ENCODE data around the gene TDRD3.
"Not testable (repeated sequence)": the region's sequence is repeated elsewhere in the genome, so short reads cannot be mapped to it uniquely, and the experiment has no call there.

- TF ChIP-seq CTCF, POLR2AphosphoS5, POLR2A (IDR thresholded peaks at IDR 0.05): not testable (repeated sequence)
Measured at GRCh38 chr13:60407852-60408251, 10.8 kb downstream of the TDRD3 start.

All from breast epithelium (tissue), 3 donors.